HepG2 (cell line): ENCODE data around the gene ZNF212. TPM values are rescaled to one million over a fixed set of nuclear protein-coding genes. Genes with fewer than 3 reads are reported as not detected.

Experiments used
- AGO1 ChIP-seq: fragments of 200-400 bp; formaldehyde crosslinking; IDR thresholded peaks from 2 replicates; pipeline ENCODE4 v1.6.1; 2017; ENCODE audit warnings: mild to moderate bottlenecking, low read depth, low read length, moderate library complexity; ENCODE audit not compliant: poor library complexity, severe bottlenecking
- GZF1 ChIP-seq: sonication (generic); formaldehyde crosslinking; IDR thresholded peaks from 2 replicates; pipeline ENCODE4 v1.5.1; 2020; ENCODE audit warnings: mild to moderate bottlenecking, missing genetic modification reagents
- HNRNPL ChIP-seq: fragments of 200-400 bp; formaldehyde crosslinking; IDR thresholded peaks from 2 replicates; pipeline ENCODE4 v1.6.1; 2017; ENCODE audit warnings: mild to moderate bottlenecking, low read depth, low read length
- KDM5B ChIP-seq: sonication (generic); formaldehyde crosslinking; IDR thresholded peaks from 2 replicates; pipeline ENCODE4 v1.4.0; 2020; ENCODE audit warnings: missing genetic modification reagents, mild to moderate bottlenecking, borderline replicate concordance
- KLF6 ChIP-seq: IDR thresholded peaks from 2 replicates; pipeline ENCODE4 v1.8.0; 2016; ENCODE audit warnings: missing biosample characterization, missing genetic modification reagents
- MTF2 ChIP-seq: sonication (generic); formaldehyde crosslinking; IDR thresholded peaks from 2 replicates; pipeline ENCODE4 v1.5.0; 2020; ENCODE audit warnings: missing genetic modification reagents, borderline replicate concordance
- NFE2 ChIP-seq: sonication (generic); formaldehyde crosslinking; IDR thresholded peaks from 2 replicates; pipeline ENCODE4 v1.4.0; 2020; ENCODE audit warnings: missing genetic modification reagents
- NFE2L1 ChIP-seq: sonication (generic); formaldehyde crosslinking; IDR thresholded peaks from 2 replicates; pipeline ENCODE4 v1.4.0; 2020; ENCODE audit warnings: missing genetic modification reagents, mild to moderate bottlenecking, borderline replicate concordance
- RCOR2 ChIP-seq: IDR thresholded peaks from 2 replicates; pipeline ENCODE4 v1.6.1; 2016; ENCODE audit warnings: missing biosample characterization, missing genetic modification reagents
- RNF2 ChIP-seq: fragments of 450-650 bp; conservative IDR thresholded peaks from 2 replicates; pipeline ENCODE4 v1.6.1; 2016; ENCODE audit warnings: low read depth
- SIX4 ChIP-seq: sonication (generic); formaldehyde crosslinking; IDR thresholded peaks from 2 replicates; pipeline ENCODE4 v1.4.0; 2020; ENCODE audit warnings: missing genetic modification reagents
- SNAI1 ChIP-seq: sonication (generic); formaldehyde crosslinking; IDR thresholded peaks from 2 replicates; pipeline ENCODE4 v1.5.0; 2020; ENCODE audit warnings: mild to moderate bottlenecking, missing genetic modification reagents, borderline replicate concordance
- SNRNP70 ChIP-seq: fragments of 200-400 bp; formaldehyde crosslinking; IDR thresholded peaks from 2 replicates; pipeline ENCODE4 v1.6.1; 2017; ENCODE audit warnings: mild to moderate bottlenecking, low read depth, low read length, moderate library complexity
- TEAD2 ChIP-seq: sonication (generic); formaldehyde crosslinking; IDR thresholded peaks from 2 replicates; pipeline ENCODE4 v1.9.0; 2021; ENCODE audit warnings: missing genetic modification reagents
- ZNF607 ChIP-seq: sonication (generic); formaldehyde crosslinking; IDR thresholded peaks from 2 replicates; pipeline ENCODE4 v1.5.1; 2020; ENCODE audit warnings: missing genetic modification reagents, mild to moderate bottlenecking, borderline replicate concordance
- ZNF75D ChIP-seq: sonication (generic); formaldehyde crosslinking; IDR thresholded peaks from 2 replicates; pipeline ENCODE4 v1.8.1; 2023; ENCODE audit warnings: missing genetic modification reagents, mild to moderate bottlenecking, borderline replicate concordance
- ZNF773 ChIP-seq: sonication (generic); formaldehyde crosslinking; IDR thresholded peaks from 2 replicates; pipeline ENCODE4 v1.4.0; 2020; ENCODE audit warnings: missing genetic modification reagents, borderline replicate concordance
- polyA plus RNA-seq, 8 experiments: library from polyadenylated mRNA; depleted of rRNA in 3 of 8; stranded (reverse) in 7 of 8; unstranded in 1 of 8; fragments of >200 nt; fragmentation: Illumina TruSeq in 4 of 8; extraction: Trizol in 4 of 8; gene quantifications; 2 replicates each; pipeline versions ENCODE4 v1.2.1 to v1.2.3, GENCODE V29; 2011 to 2016; ENCODE audit warnings: low read depth in 4 of 8, missing spikeins in 1 of 8, mixed read lengths in 1 of 8; ENCODE audit not compliant: insufficient read depth in 1 of 8
- total RNA-seq, 5 experiments: library from RNA; depleted of rRNA; stranded (reverse); fragments of >200 nt; fragmentation: Illumina TruSeq; extraction: Trizol; gene quantifications; 2 replicates each; pipeline ENCODE4 v1.2.3, GENCODE V29; 2016; ENCODE audit warnings: low read depth in 1 of 5
- TF ChIP-seq, protein P1 (sequence below): sonication (generic); formaldehyde crosslinking; IDR thresholded peaks from 2 replicates; pipeline ENCODE4 v1.4.0; 2020; ENCODE audit warnings: mild to moderate bottlenecking, missing genetic modification reagents
- TF ChIP-seq, protein P2 (sequence below): sonication (generic); formaldehyde crosslinking; IDR thresholded peaks from 2 replicates; pipeline ENCODE4 v1.5.1; 2020; ENCODE audit warnings: mild to moderate bottlenecking, missing genetic modification reagents
- TF ChIP-seq, protein P3 (sequence below): sonication (generic); formaldehyde crosslinking; IDR thresholded peaks from 2 replicates; pipeline ENCODE4 v1.8.0; 2022; ENCODE audit warnings: missing genetic modification reagents, mild to moderate bottlenecking, borderline replicate concordance
- TF ChIP-seq, protein P4 (sequence below): sonication (generic); formaldehyde crosslinking; IDR thresholded peaks from 2 replicates; pipeline ENCODE4 v1.5.1; 2020; ENCODE audit warnings: missing genetic modification reagents, mild to moderate bottlenecking, borderline replicate concordance
- TF ChIP-seq, protein P5 (sequence below): sonication (generic); formaldehyde crosslinking; IDR thresholded peaks from 2 replicates; pipeline ENCODE4 v1.4.0; 2020; ENCODE audit warnings: missing genetic modification reagents

ZNF212 gene
- total and polyA plus RNA-seq, 2 of the 13 experiments (the other 11 are each of a cell fraction or from before 2014, with no cell fraction given), result 2.6 to 3.8 TPM

DNA sequence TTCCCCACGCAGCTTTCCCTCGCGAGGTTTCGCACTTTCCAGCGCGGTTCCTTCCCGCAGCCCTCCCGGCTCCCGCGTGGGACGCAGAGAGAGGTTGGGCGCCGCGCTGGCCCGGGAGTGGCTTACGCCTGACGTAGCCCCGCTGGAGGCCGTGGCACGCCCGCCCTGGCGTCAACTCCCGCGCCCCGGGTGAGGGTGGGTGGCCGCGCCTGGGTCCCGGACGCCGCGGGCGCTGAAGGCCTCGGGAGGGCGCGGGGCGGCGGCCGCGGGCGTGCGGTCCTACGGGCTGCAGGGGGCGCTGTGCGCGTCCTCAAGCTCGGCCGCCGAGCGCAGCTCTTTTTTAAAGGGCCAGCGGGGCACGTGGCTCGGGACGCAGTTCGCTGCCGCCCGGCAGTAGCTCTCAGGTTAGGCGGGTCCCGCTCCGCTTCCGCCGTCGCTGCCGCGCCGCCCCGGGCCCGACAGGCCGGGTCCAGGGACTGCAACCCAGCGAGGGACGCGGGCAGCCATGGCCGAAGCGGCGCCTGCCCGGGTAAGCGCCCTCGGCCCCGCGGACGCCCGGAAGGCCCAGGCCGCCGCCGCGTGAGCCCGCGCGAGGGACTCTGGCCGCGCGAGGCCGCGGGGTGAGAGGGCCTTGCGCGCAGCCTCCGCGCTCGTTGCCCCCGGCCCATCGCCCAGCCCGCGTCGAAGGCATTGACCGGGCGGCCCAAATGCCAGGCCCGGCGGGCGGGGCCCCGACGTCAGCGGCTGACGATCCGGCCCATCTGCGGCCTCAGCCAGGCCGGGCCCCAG, 22.6 kb downstream of the ZNF212 start, which contains the start of gene ZNF783 (continued):
- TF ChIP-seq GZF1 (CRISPR knock-in tag) (no peak), MTF2 (peak; percentile 17; the same call in 1 of the 2 replicates), SIX4 (peak; percentile 40; the same call in 1 of the 2 replicates), HNRNPL (no peak), SNRNP70 (no peak), KDM5B (CRISPR knock-in tag) (peak; percentile 79; the same call in 1 of the 2 replicates), NFE2 (no peak), ZNF773 (0 out of 2 replicates have a peak, but pooled peaks have one; percentile 60), ZNF607 (CRISPR knock-in tag) (peak; percentile 94; the same call in 1 of the 2 replicates), SNAI1 (no peak), TEAD2 (CRISPR knock-in tag) (no peak; the same call in 1 of the 2 replicates), KLF6 (CRISPR knock-in tag) (peak; percentile 95; the same call in 1 of the 2 replicates), RNF2 (peak; percentile 99), RCOR2 (CRISPR knock-in tag) (no peak), NFE2L1 (CRISPR knock-in tag) (no peak), AGO1 (no peak), ZNF75D (CRISPR knock-in tag) (no peak; the same call in 1 of the 2 replicates)
- TF ChIP-seq, protein P1, sequence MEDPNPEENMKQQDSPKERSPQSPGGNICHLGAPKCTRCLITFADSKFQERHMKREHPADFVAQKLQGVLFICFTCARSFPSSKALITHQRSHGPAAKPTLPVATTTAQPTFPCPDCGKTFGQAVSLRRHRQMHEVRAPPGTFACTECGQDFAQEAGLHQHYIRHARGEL (CRISPR knock-in tag), result no peak
- TF ChIP-seq, protein P2, sequence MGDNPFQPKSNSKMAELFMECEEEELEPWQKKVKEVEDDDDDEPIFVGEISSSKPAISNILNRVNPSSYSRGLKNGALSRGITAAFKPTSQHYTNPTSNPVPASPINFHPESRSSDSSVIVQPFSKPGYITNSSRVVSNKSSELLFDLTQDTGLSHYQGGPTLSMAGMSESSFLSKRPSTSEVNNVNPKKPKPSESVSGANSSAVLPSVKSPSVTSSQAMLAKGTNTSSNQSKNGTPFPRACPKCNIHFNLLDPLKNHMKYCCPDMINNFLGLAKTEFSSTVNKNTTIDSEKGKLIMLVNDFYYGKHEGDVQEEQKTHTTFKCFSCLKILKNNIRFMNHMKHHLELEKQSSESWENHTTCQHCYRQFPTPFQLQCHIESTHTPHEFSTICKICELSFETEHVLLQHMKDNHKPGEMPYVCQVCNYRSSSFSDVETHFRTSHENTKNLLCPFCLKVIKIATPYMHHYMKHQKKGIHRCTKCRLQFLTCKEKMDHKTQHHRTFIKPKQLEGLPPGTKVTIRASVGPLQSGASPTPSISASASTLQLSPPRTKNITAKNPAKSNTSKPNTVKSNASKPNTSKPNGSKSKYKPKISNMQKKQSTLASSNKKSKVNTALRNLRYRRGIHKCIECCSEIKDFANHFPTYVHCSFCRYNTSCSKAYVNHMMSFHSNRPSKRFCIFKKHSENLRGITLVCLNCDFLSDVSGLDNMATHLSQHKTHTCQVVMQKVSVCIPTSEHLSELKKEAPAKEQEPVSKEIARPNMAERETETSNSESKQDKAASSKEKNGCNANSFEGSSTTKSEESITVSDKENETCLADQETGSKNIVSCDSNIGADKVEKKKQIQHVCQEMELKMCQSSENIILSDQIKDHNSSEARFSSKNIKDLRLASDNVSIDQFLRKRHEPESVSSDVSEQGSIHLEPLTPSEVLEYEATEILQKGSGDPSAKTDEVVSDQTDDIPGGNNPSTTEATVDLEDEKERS (CRISPR knock-in tag), result no peak
- TF ChIP-seq, protein P3, sequence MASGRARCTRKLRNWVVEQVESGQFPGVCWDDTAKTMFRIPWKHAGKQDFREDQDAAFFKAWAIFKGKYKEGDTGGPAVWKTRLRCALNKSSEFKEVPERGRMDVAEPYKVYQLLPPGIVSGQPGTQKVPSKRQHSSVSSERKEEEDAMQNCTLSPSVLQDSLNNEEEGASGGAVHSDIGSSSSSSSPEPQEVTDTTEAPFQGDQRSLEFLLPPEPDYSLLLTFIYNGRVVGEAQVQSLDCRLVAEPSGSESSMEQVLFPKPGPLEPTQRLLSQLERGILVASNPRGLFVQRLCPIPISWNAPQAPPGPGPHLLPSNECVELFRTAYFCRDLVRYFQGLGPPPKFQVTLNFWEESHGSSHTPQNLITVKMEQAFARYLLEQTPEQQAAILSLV (CRISPR knock-in tag), result peak; percentile 82; the same call in 1 of the 2 replicates
- TF ChIP-seq, protein P4, sequence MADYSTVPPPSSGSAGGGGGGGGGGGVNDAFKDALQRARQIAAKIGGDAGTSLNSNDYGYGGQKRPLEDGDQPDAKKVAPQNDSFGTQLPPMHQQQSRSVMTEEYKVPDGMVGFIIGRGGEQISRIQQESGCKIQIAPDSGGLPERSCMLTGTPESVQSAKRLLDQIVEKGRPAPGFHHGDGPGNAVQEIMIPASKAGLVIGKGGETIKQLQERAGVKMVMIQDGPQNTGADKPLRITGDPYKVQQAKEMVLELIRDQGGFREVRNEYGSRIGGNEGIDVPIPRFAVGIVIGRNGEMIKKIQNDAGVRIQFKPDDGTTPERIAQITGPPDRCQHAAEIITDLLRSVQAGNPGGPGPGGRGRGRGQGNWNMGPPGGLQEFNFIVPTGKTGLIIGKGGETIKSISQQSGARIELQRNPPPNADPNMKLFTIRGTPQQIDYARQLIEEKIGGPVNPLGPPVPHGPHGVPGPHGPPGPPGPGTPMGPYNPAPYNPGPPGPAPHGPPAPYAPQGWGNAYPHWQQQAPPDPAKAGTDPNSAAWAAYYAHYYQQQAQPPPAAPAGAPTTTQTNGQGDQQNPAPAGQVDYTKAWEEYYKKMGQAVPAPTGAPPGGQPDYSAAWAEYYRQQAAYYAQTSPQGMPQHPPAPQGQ (CRISPR knock-in tag), result no peak
- TF ChIP-seq, protein P5, sequence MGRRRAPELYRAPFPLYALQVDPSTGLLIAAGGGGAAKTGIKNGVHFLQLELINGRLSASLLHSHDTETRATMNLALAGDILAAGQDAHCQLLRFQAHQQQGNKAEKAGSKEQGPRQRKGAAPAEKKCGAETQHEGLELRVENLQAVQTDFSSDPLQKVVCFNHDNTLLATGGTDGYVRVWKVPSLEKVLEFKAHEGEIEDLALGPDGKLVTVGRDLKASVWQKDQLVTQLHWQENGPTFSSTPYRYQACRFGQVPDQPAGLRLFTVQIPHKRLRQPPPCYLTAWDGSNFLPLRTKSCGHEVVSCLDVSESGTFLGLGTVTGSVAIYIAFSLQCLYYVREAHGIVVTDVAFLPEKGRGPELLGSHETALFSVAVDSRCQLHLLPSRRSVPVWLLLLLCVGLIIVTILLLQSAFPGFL (CRISPR knock-in tag), result no peak; the same call in 1 of the 2 replicates
